ENCODE measurements around the gene MTA2.
"Not testable (repeated sequence)": the region's sequence is repeated elsewhere in the genome, so short reads cannot be mapped to it uniquely, and the experiment has no call there.

Gene MTA2

DNA sequence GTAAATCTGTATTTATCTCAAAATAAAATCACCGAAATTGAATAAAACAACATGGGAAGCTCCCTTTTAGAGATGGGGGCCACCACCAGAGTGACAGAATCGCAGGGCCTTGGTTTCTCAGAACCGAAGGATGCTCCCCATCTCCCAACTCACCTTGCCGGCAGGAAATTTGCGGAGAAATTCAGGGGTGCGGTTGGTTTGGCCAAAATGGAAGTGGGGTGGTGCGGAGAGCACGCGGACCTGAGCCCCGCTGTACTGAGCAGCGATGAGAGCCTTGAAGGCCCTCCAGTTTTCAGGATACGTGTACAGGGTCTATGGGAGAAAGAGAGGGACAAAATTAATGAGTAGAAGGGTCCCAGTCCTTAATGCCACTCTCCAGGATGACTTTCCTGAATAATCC lies 29.2 kb downstream of the MTA2 start:
- peaks cover 82% of the 10 kb centered on the region for H3K36me3 Mint-ChIP-seq (ENCODE audit: low read depth)
- H3K4me3 Mint-ChIP-seq, result peak overlapping the region; percentile 100
- no peaks in the 10 kb centered on the region for H3K27me3 Mint-ChIP-seq
- no peaks in the 10 kb centered on the region for H3K9me3 Mint-ChIP-seq
- peak overlapping the region; percentile 98 for H3K27ac Mint-ChIP-seq
- peaks cover 61% of the 10 kb centered on the region for H3K4me1 Mint-ChIP-seq (ENCODE audit: low read depth)

DNA sequence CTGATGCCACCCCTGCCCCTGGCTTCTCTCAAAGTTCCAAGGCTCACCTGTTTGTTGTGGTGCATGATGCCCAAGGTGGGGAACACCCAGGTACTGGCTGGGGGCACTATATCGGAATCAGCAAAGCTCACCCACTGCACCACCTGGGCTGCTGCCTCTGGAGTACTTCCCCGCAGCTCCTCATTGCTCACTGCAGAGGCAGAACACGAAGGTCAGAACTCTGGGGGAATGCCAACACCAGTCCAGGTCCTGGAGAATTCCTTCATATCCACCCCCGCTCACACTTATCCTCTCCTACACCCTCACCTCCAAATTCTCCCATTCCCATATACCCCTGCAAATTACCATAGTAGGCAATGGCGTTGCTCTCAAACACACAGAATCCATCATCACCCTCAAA lies 30.2 kb downstream of the MTA2 start:
- H3K27ac Mint-ChIP-seq, result peak overlapping the region; percentile 98
- not testable (repeated sequence) for H3K27me3 Mint-ChIP-seq, H3K9me3 Mint-ChIP-seq
- peaks cover 69% of the 10 kb centered on the region for H3K4me1 Mint-ChIP-seq (ENCODE audit: low read depth)
- H3K4me3 Mint-ChIP-seq, result peak overlapping the region; percentile 100
- peaks cover 83% of the 10 kb centered on the region for H3K36me3 Mint-ChIP-seq (ENCODE audit: low read depth)

DNA sequence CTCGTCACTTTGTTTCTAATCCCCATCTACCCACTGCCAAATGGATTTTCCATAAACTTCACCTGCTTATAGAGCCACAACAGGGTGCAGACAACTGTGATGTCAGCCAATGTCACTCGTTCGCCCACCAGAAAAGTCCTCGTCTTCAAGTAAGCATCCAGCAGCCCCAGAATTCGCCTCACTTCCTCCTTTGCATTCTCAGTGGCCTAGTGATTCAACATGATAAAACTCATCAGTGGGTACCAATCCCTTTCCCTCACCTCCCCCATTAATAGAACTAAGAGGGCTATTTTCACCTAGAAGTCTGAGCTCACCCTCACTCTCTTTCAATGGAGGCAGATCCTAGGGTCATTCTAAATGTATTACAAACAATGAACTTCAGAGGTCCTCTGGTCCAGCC lies 30.8 kb downstream of the MTA2 start:
- Mint-ChIP-seq H3K4me1 (ENCODE audit: low read depth) (peaks cover 75% of the 10 kb centered on the region), H3K4me3 (peak overlapping the region; percentile 100), H3K27ac (peak overlapping the region; percentile 98), H3K36me3 (ENCODE audit: low read depth) (peaks cover 85% of the 10 kb centered on the region)
- H3K9me3 Mint-ChIP-seq, H3K27me3 Mint-ChIP-seq: not testable (repeated sequence)

DNA sequence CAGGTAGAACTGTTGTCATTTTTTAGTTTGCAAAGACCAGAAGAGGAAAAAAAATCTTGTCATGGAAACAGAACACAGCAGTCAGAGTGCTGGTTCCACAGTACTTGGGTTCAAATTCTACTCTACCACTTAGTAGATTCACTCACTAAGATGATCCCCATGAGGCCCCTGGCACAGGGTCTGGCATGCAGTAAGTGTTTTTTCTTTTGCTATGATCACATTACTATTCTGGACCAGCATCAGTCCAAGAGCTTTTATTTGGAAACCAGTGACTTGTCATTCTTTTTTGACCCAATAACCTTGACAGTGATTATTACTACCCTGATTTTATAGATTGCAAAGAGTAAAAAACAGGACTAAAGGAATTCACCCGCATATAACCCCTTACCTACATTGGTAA lies 32.1 kb downstream of the MTA2 start:
- Mint-ChIP-seq H3K4me1 (ENCODE audit: low read depth) (peaks cover 75% of the 10 kb centered on the region), H3K27me3 (no peaks in the 10 kb centered on the region), H3K27ac (peak overlapping the region; percentile 81), H3K36me3 (ENCODE audit: low read depth) (peaks cover 87% of the 10 kb centered on the region), H3K9me3 (no peaks in the 10 kb centered on the region), H3K4me3 (peak overlapping the region; percentile 68)

DNA sequence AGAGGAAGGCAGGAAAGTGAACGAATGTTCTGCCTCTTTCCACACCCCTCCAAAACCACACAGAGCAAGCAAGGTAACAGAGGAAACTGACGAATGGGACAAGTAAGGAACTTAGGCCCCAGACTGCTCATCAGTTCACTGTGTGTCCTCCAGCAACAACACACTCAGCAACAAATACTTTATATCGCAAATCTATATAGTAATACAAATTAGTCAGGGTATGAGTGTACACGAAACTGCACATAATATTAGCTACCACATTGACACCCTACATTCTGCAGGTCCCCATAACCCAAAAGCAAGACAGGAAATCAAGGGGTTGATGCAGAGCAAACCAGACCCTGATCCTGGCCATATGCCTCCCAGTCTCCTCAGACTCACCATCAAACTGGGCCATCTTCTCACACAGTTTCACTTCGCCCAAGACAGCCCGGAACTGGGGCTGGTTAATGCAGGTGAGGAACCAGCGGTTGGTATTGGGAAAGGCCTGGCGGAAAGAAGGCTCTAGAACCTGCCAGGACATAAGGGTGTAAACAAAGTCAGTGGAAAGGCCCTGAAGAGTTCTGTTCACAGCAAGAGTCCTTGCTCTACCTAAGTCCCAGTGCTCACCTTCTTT lies 34.5 kb downstream of the MTA2 start:
- H3K27ac Mint-ChIP-seq, result peak overlapping the region; percentile 79
- H3K9me3 Mint-ChIP-seq, result no peaks in the 10 kb centered on the region
- peaks cover 81% of the 10 kb centered on the region for H3K36me3 Mint-ChIP-seq (ENCODE audit: low read depth)
- peak overlapping the region; percentile 60 for H3K4me3 Mint-ChIP-seq
- H3K27me3 Mint-ChIP-seq, result no peaks in the 10 kb centered on the region
- peaks cover 74% of the 10 kb centered on the region for H3K4me1 Mint-ChIP-seq (ENCODE audit: low read depth)

DNA sequence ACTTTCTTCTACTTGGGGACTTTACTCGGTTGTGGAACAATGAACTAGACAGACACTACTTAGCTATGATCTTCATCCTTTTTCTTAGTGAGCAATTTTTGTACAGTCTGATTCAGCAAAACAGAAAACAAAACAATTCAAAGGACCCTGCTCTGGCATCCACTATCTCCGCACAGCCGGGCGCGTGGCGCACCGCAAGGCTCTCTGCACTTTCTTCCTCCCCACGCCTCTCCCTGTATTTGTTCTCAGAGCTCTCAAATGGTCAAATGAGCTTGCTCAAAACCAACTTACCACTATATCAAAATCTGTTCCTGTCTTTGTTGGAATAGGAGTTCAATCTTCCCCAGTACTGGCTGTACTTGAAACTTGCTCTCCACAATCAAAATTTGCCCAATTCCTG lies 35.4 kb downstream of the MTA2 start:
- Mint-ChIP-seq H3K4me1 (ENCODE audit: low read depth) (peaks cover 73% of the 10 kb centered on the region), H3K27ac (peak overlapping the region; percentile 42), H3K27me3 (no peaks in the 10 kb centered on the region), H3K36me3 (ENCODE audit: low read depth) (peaks cover 79% of the 10 kb centered on the region), H3K4me3 (peak overlapping the region; percentile 40), H3K9me3 (no peaks in the 10 kb centered on the region)

DNA sequence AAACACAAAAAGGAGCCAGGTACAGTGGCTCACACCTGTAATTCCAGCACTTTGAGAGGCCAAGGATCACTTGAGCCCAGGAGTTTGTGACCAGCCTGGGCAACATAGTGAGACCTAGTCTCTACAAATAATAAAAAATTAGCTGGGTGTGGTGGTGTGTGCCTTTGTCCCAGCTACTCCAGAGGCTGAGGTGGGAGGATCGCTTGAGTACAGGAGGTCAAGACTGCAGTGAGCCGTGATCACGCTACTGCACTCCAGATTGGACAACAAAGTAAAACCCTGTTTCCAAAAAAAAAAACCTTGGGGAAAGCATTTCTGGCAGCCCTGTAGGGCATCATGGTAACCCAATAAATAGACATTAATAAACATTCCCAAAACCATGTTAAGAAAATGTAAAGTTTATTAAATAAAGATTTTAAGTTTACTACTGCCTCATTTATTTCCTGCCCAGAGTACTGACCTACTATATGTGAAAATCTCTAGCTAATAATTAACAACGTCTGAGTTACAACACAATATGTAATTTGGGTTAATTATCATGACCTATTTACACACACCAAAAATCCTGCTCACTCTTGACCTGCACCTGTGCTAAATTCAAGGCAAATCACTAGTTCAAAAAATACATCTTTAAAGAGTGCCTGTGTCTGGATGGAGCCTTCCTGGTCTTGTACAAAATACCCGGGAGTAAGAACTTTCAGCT lies 36.4 kb downstream of the MTA2 start:
- Mint-ChIP-seq H3K27me3 (no peaks in the 10 kb centered on the region), H3K36me3 (ENCODE audit: low read depth) (peaks cover 79% of the 10 kb centered on the region), H3K9me3 (no peaks in the 10 kb centered on the region), H3K27ac (no peak overlapping the region), H3K4me3 (no peak overlapping the region), H3K4me1 (ENCODE audit: low read depth) (peaks cover 72% of the 10 kb centered on the region)

DNA sequence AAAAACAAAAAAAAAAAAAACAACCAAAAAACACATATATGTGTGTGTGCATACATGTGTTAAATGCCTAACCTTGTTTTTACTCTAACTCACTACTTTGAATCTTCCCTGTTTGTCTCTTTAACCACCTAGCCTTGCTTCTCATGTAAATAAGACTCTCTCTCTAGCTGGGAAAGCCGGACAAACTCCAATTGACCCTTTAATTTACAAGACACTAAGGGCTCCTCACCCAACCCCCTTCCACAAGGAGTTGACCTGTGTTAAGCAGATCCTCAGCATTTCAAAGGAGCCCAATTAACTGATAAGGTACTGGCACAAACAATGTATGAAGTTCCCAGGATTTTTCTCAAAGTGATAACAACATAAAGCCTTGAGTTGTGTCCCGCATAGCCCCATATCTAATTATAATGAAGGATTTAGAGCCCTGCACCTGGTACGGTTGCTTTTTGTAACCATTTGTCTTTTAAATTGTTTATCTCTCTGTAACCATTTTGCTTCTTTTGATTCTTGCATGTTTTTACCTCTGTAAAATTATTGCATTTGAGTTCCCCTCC lies 39.9 kb downstream of the MTA2 start:
- Mint-ChIP-seq H3K27ac (peak overlapping the region; percentile 60), H3K4me1 (ENCODE audit: low read depth) (peaks cover 80% of the 10 kb centered on the region)
- H3K4me3 Mint-ChIP-seq, result not testable (repeated sequence)

DNA sequence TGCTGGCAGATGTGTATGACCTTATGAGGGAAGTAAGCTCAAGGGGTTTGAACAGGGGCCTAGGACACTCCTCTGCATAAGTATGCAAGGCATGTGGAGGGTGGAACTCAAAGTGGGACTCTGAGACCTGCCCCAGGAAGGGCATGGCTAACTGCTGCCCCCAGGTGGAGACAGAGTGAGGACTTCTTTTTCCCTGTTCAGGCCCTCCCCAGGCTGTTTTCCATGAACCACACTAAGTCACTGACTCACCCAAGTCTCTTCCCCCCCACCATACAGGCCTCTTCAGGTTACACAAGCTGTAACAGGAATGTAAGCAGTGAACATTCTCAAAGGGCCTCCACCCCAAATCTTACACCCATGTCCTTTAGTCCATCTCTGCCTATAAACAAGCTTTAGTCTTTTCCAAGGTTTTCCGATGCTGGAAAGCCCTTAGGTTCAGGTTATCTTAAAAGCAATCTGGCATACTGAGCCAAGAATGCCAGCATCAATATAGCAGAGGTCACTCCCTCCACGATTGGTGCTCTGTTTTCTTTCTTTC lies 41.0 kb downstream of the MTA2 start:
- H3K4me3 Mint-ChIP-seq, result no peak overlapping the region
- H3K36me3 Mint-ChIP-seq (ENCODE audit: low read depth), result peaks cover 70% of the 10 kb centered on the region
- peak overlapping the region; percentile 72 for H3K27ac Mint-ChIP-seq
- H3K27me3 Mint-ChIP-seq, result no peaks in the 10 kb centered on the region
- H3K9me3 Mint-ChIP-seq, result no peaks in the 10 kb centered on the region
- H3K4me1 Mint-ChIP-seq (ENCODE audit: low read depth), result peaks cover 81% of the 10 kb centered on the region

More for the DNA sequence above, 39.9 kb downstream of the MTA2 start:
- peaks cover 81% of the 10 kb centered on the region for H3K36me3 Mint-ChIP-seq (ENCODE audit: low read depth)
- H3K9me3 Mint-ChIP-seq, H3K27me3 Mint-ChIP-seq: not testable (repeated sequence)

DNA sequence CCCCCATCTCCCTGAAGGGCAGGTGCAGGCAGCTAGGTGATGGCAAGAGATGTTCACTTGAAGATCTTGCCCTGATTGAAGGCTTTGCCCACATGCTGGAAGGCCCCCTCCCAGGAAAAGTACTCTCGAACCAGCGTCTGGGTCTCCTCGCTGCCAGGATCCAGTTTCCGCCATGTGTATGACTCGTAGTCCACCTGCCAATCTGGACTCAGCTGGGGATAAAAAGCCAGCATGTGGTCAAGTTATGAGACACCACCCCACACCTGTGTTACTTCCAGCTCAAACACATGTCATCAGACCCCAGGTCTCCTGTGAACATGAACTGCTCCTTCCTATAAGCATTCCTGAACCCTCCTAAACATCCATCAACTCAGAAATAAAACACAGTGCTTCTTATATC lies 42.0 kb downstream of the MTA2 start:
- Mint-ChIP-seq H3K4me3 (peak overlapping the region; percentile 47), H3K4me1 (ENCODE audit: low read depth) (peaks cover 84% of the 10 kb centered on the region), H3K36me3 (ENCODE audit: low read depth) (peaks cover 65% of the 10 kb centered on the region), H3K27ac (peak overlapping the region; percentile 87)
- not testable (repeated sequence) for H3K9me3 Mint-ChIP-seq, H3K27me3 Mint-ChIP-seq

DNA sequence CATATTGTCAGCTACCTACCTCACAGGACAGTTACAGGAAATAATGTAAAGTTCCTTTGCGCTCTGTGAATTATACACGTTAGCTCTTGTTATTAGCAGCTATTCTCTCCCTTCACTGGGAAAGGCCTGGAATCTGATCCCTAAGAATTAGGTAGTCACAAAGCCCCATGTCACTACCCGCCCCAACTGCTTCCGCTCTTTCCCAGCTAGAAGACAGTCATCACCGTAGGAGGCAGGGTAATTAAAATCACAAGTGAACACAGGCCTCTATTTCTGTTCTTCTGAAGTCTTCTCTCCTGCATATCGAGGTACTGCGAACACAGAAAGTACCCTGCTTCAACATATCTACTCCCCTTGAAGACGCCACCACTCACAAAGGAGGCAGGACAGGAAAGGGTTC lies 42.5 kb downstream of the MTA2 start:
- Mint-ChIP-seq H3K27me3 (no peaks in the 10 kb centered on the region), H3K9me3 (no peaks in the 10 kb centered on the region), H3K27ac (peak overlapping the region; percentile 87), H3K4me1 (ENCODE audit: low read depth) (peaks cover 88% of the 10 kb centered on the region), H3K36me3 (ENCODE audit: low read depth) (peaks cover 69% of the 10 kb centered on the region), H3K4me3 (peak overlapping the region; percentile 13)

DNA sequence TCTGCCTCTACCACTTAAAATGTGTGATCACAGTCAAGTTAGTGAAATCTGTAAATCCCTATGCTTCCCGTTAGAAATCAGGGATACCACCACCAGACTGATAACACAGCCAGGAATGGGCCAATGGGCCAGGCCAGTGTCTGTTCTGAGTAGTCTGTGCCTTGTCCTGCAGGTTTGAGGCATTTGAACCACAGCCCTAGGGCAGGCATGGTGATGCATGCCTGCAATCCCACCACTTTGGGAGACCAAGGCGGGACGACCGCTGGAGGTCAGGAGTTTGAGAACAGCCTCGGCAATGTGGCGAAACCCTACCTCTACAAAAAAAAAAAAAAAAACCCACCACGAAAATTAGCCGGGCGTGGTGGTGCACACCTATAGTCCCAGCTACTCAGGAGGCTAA lies 43.0 kb downstream of the MTA2 start:
- Mint-ChIP-seq H3K27ac (peak overlapping the region; percentile 96), H3K36me3 (ENCODE audit: low read depth) (peaks cover 69% of the 10 kb centered on the region), H3K4me1 (ENCODE audit: low read depth) (peaks cover 90% of the 10 kb centered on the region), H3K9me3 (no peaks in the 10 kb centered on the region), H3K4me3 (no peak overlapping the region), H3K27me3 (no peaks in the 10 kb centered on the region)

DNA sequence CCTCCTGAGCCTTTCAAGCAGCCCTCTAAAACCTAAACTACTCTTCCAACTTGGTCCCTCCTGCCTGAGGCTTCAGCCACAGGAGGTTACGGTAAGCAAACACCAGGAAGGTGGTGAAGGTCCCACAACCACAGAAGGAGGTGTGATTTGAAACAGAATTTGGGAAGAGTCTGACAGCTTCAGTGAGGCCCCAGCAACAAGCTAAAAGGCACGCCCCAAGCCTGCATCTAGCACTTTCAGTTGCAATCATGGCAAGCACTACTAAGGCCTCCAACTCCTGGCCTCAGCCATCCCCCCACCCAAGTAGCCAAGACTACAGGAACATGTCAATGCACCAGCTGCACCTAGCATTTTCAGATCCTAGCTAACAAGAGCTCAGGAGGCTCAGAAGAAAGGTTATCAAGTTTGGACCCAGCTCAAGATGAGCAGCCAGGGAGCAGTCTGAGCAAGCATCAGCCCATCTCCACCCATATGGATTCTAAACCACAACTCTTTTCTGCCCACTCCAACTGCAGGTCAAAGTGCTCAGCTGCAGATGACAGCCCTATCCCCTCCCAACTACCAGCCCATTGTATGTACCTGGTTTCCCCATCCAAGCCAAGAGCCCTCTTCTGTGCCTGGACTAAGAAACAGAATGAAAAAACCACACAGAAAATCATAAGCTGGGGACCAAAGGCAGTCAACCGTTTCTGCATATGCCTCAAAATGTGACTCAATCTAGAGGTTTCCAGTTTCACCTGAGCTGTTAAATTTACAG lies 44.6 kb downstream of the MTA2 start:
- no peaks in the 10 kb centered on the region for H3K9me3 Mint-ChIP-seq
- H3K27ac Mint-ChIP-seq, result peak overlapping the region; percentile 96
- H3K4me1 Mint-ChIP-seq (ENCODE audit: low read depth), result peaks cover 98% of the 10 kb centered on the region
- H3K27me3 Mint-ChIP-seq, result no peaks in the 10 kb centered on the region
- H3K36me3 Mint-ChIP-seq (ENCODE audit: low read depth), result peaks cover 57% of the 10 kb centered on the region
- peak overlapping the region; percentile 74 for H3K4me3 Mint-ChIP-seq

DNA sequence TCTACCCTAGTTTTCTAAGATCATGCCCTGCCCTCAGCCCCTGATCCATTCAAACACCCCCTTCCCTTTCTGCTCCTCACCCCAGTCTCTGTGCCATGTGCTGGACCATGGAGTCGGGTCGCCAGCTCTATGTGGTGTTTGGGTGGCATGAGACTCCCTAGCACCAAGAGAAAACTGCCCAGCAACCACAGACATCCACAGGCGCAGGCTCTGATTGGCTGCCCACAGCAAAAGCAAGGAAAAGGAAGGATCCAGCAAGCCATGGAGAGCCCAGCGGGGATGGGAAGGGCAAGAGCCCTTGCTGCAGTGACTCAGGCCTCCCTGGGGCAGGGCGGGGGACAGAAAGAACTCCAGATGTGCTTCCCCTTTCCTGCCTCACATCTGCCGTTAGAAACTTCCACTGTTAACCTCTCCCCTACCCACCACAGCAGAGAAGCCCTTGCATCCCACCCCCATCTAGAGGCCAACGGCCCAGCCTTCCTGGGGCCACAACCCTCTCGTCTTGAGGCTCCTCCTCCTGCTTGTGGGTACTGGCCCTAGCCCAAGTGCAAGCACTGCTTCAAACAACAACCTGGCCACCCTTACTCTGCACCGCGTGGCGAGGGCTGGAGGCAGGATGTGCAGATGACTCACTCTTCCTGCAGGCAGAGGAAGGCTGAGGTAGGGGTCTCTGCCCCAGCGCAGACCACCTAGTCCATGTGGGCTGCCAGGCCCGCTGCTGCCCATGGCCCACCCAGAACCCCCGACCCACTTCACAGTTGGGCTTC lies 45.4 kb downstream of the MTA2 start:
- Mint-ChIP-seq H3K9me3 (no peaks in the 10 kb centered on the region), H3K27ac (peak overlapping the region; percentile 96), H3K27me3 (no peaks in the 10 kb centered on the region), H3K4me3 (peak overlapping the region; percentile 74), H3K4me1 (ENCODE audit: low read depth) (peaks cover 99% of the 10 kb centered on the region), H3K36me3 (ENCODE audit: low read depth) (peaks cover 50% of the 10 kb centered on the region)
